Sigmoid colon (tissue), 7 donors: ENCODE results near the gene ITGA11. TPM values are rescaled to one million over a fixed set of nuclear protein-coding genes. Genes with fewer than 3 reads are reported as not detected.

ENCODE experiments used
- DNase-seq: peaks from one replicate; pipeline ENCODE4 v3.0.0-alpha.2; 2019
- H3K27ac ChIP-seq, 4 donors: fragments of 200-600 bp; sonication (generic); one replicate each; pipeline ENCODE4 v1.5.1; 2016 to 2019; ENCODE audit warnings: mild to moderate bottlenecking in 1 of 4
- H3K27me3 ChIP-seq, 3 donors: fragments of 200-600 bp; sonication (generic); one replicate each; pipeline ENCODE4 v1.5.1; 2019; ENCODE audit warnings: mild to moderate bottlenecking in 1 of 3
- H3K36me3 ChIP-seq, 4 donors: fragments of 200-600 bp; sonication (generic); one replicate each; pipeline ENCODE4 v1.5.1; 2016 to 2019
- H3K4me1 ChIP-seq, 4 donors: fragments of 200-600 bp; sonication (generic); one replicate each; pipeline ENCODE4 v1.5.1; 2017 to 2019
- H3K4me3 ChIP-seq, 4 donors: fragments of 200-600 bp; sonication (generic); one replicate each; pipeline ENCODE4 v1.5.1; 2017 to 2019; ENCODE audit warnings: mild to moderate bottlenecking in 2 of 4, moderate library complexity in 1 of 4
- H3K9me3 ChIP-seq, 4 donors: fragments of 200-600 bp in 3 of 4; sonication (generic) in 3 of 4; one replicate each; pipeline versions ENCODE4 v1.5.1 to v1.6.1; 2013 to 2019
- CTCF ChIP-seq, 4 experiments: fragments of 450-650 bp in 3 of 4; fragments of 200-600 bp in 1 of 4; IDR thresholded peaks; one replicate each; pipeline ENCODE4 v1.5.1; 2016 to 2019; ENCODE audit warnings: antibody characterized with exemption in 4 of 4, mild to moderate bottlenecking in 3 of 4, moderate library complexity in 2 of 4
- EP300 ChIP-seq, 4 donors: sonication (generic); formaldehyde crosslinking; IDR thresholded peaks; one replicate each; pipeline ENCODE4 v1.6.1; 2017; ENCODE audit warnings: antibody characterized with exemption in 4 of 4
- POLR2A ChIP-seq, 2 donors: fragments of 450-650 bp; IDR thresholded peaks; one replicate each; pipeline ENCODE4 v1.6.1; 2016; ENCODE audit warnings: antibody characterized with exemption in 2 of 2, mild to moderate bottlenecking in 2 of 2, moderate library complexity in 2 of 2
- POLR2AphosphoS5 ChIP-seq, 4 donors: sonication (generic); formaldehyde crosslinking; IDR thresholded peaks; one replicate each; pipeline ENCODE4 v1.6.1; 2017; ENCODE audit warnings: antibody characterized with exemption in 4 of 4
- WGBS, 2 donors: extraction: QIAGEN DNeasy Blood & Tissue Kit; methylation state at CpG; one replicate each; pipeline ENCODE4 v1.1.7; 2013; 5-methylcytosine and 5-hydroxymethylcytosine counted together
- intact Hi-C: fragments of 100-400 bp; cut with DNase I; formaldehyde crosslinking; loops from one replicate; pipeline ENCODE4 v1.15.1; 2023
- polyA plus RNA-seq, 3 donors: library from polyadenylated mRNA; stranded (reverse); fragments of 200-250 nt; gene quantifications; one replicate each; pipeline ENCODE4 v1.2.3, GENCODE V29; 2013
- total RNA-seq, 4 donors: library from RNA; depleted of rRNA; stranded (reverse); fragments of >200 nt; gene quantifications; one replicate each; pipeline ENCODE4 v1.1.0, GENCODE V29; 2016
- donor health status: healthy with polysubstance abuse.
- donor health status: Bipolar disorder and iron deficiency.
- donor health status: healthy.

The ITGA11 gene
- total and polyA plus RNA-seq, 7 donors = 0.71 to 6.1 (median 1.2) TPM

GRCh38 chr15:68348081-68348480 lies 83.9 kb downstream of the ITGA11 start:
- H3K27ac ChIP-seq = no peak overlapping the region

GRCh38 chr15:68347392-68347791 lies 84.6 kb downstream of the ITGA11 start:
- H3K4me3 ChIP-seq = no peak overlapping the region
- TF ChIP-seq CTCF (IDR thresholded peaks at IDR 0.05) = no peak
- TF ChIP-seq POLR2A (IDR thresholded peaks at IDR 0.05) = no peak
- TF ChIP-seq EP300 (IDR thresholded peaks at IDR 0.05) = no peak
- no peak for TF ChIP-seq POLR2AphosphoS5 (IDR thresholded peaks at IDR 0.05)
- no peak overlapping the region for H3K27ac ChIP-seq
- no peaks in the 10 kb centered on the region for H3K27me3 ChIP-seq
- H3K9me3 ChIP-seq = no peaks in the 10 kb centered on the region
- intact Hi-C loops = no loop called here
- H3K36me3 ChIP-seq = no peaks in the 10 kb centered on the region
- 84 to 87% methylated on average over 7 of the region's 7 CpGs for WGBS, 2 donors
- peaks cover 0 to 9% (median 7%) of the 10 kb centered on the region in 4 donors for H3K4me1 ChIP-seq
- no peak for DNase-seq

More at GRCh38 chr15:68348081-68348480, 83.9 kb downstream of the ITGA11 start:
- H3K4me1 ChIP-seq = peaks cover 0 to 14% (median 13%) of the 10 kb centered on the region in 4 donors
- no peak for DNase-seq
- WGBS, 2 donors = 81 to 89% methylated on average over 6 of the region's 6 CpGs
- TF ChIP-seq CTCF (IDR thresholded peaks at IDR 0.05) = no peak
- no peak for TF ChIP-seq EP300 (IDR thresholded peaks at IDR 0.05)
- no peak for TF ChIP-seq POLR2A (IDR thresholded peaks at IDR 0.05)
- TF ChIP-seq POLR2AphosphoS5 (IDR thresholded peaks at IDR 0.05) = no peak
- intact Hi-C loops = no loop called here
- H3K9me3 ChIP-seq = no peaks in the 10 kb centered on the region
- no peaks in the 10 kb centered on the region for H3K27me3 ChIP-seq
- no peaks in the 10 kb centered on the region for H3K36me3 ChIP-seq
- no peak overlapping the region for H3K4me3 ChIP-seq

DNA sequence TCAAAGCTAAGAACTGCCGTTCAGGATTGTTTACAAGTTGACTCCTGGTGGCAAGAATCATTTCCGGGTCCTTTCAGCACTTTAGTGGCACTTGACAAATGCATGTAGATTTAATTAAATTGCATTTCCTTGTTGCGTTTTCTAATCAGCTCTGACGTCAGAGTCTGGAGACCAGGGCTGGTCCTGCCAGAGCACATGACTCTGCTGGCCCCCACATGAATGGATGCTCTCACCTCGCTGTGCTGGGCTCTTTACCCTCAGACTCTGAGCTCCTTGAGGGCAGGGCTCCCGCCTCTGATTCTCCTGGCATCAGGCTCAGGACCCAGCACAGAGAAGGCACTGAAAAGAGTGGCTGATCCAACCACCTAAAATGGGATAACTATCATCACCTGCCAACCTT lies 85.0 kb downstream of the ITGA11 start:
- no peaks in the 10 kb centered on the region for H3K9me3 ChIP-seq
- TF ChIP-seq CTCF (IDR thresholded peaks at IDR 0.05) (no peak), POLR2AphosphoS5 (IDR thresholded peaks at IDR 0.05) (no peak), EP300 (IDR thresholded peaks at IDR 0.05) (no peak), POLR2A (IDR thresholded peaks at IDR 0.05) (no peak)
- no peaks in the 10 kb centered on the region for H3K36me3 ChIP-seq
- intact Hi-C loops = no loop called here
- no peak overlapping the region for H3K27ac ChIP-seq
- no peaks in the 10 kb centered on the region for H3K27me3 ChIP-seq
- H3K4me1 ChIP-seq = peaks cover 0 to 6% (median 3%) of the 10 kb centered on the region in 4 donors
- no peak overlapping the region for H3K4me3 ChIP-seq
- WGBS, 2 donors = 45 to 77% methylated on average over 6 of the region's 6 CpGs
- no peak for DNase-seq

DNA sequence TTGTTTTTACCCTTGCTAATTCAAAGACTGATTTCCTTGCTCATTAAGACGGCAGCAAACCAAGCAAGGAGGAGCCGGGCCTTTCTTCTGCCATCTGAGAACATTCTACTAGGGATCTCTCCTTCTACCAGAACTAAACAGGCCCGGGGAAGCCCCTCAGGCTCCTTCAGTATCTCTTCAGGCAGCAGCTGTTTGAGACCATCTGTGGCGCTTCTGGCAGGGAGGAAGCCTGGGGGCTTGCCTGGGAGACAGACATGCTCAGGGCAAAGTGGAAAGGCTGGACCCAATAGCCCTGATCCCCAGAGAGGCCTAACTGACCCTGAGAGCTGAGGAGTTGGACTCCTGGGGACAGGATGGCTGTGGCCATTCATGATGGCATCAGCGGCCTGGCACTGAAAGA lies 86.5 kb downstream of the ITGA11 start:
- Histone ChIP-seq H3K9me3 (no peaks in the 10 kb centered on the region), H3K27me3 (no peaks in the 10 kb centered on the region), H3K4me3 (no peak overlapping the region), H3K36me3 (no peaks in the 10 kb centered on the region), H3K4me1 (peaks cover 0 to 15% (median 12%) of the 10 kb centered on the region in 4 donors), H3K27ac (no peak overlapping the region)
- WGBS, 2 donors = 78 to 87% methylated on average over 5 of the region's 5 CpGs
- intact Hi-C loops = loop anchor here (2.0 kb wide), 1 partner anchor 19 kb away; no protein-coding TSS in a partner anchor
- no peak for DNase-seq
- TF ChIP-seq POLR2AphosphoS5 (IDR thresholded peaks at IDR 0.05) = no peak
- no peak for TF ChIP-seq POLR2A (IDR thresholded peaks at IDR 0.05)
- no peak for TF ChIP-seq CTCF (IDR thresholded peaks at IDR 0.05)
- no peak for TF ChIP-seq EP300 (IDR thresholded peaks at IDR 0.05)

DNA sequence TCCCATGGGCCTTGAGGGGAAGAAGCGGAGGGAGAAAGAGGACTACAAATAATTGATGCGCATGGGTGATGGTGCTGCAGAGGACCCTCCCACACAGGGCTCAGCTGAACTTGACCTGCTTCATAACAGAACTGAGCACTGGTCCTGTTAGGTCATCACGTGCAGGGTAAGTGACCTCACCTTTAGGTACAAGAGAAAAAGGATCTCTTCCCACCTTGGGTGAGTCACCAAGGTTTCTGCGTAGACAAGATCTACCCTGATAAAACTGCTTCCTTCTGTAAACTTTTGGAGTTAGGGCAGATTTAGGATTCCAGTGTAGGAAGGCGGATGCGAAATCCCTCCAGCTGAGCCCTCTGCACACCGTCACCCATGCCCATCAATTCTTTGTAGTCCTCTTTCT lies 87.4 kb downstream of the ITGA11 start:
- intact Hi-C loops = loop anchor here (2.0 kb wide), 1 partner anchor 20 kb away; no protein-coding TSS in a partner anchor
- H3K9me3 ChIP-seq = no peaks in the 10 kb centered on the region

More for the DNA sequence above, 87.4 kb downstream of the ITGA11 start:
- DNase-seq = no peak
- no peak overlapping the region for H3K4me3 ChIP-seq
- H3K27me3 ChIP-seq = no peaks in the 10 kb centered on the region
- no peak for TF ChIP-seq POLR2AphosphoS5 (IDR thresholded peaks at IDR 0.05)
- WGBS, 2 donors = 85 to 91% methylated on average over 7 of the region's 7 CpGs
- H3K27ac ChIP-seq = no peak overlapping the region
- H3K4me1 ChIP-seq = peaks cover 0 to 15% (median 13%) of the 10 kb centered on the region in 4 donors
- H3K36me3 ChIP-seq = no peaks in the 10 kb centered on the region
